Measurements from ENCODE around the gene NUTM1. TPM values are rescaled to one million over a fixed set of nuclear protein-coding genes. Genes with fewer than 3 reads are reported as not detected.

Gene NUTM1
- not detected in 2 replicates for total RNA-seq

GRCh38 chr15:34342737-34343575, at the start of gene NUTM1, which contains the start of gene NOP10:
NUTM1 (plus strand) TSS chr15:34343315; CDS start chr15:34343697, 382 bp downstream.
NOP10 (minus strand) TSS chr15:34343136; CDS start chr15:34343073, 63 bp downstream.
- DNase-seq (ENCODE audit: low read depth in 2 of 2): peak; percentile 96 to 97

- peak; percentile 20 to 53 for DNase-seq (ENCODE audit: low read depth in 2 of 2)
Observed at GRCh38 chr15:34297059-34297458, 46.1 kb upstream of the NUTM1 start.

GRCh38 chr15:34301058-34301457, 42.1 kb upstream of the NUTM1 start:
- no peak for DNase-seq (ENCODE audit: low read depth in 2 of 2)

GRCh38 chr15:34304613-34305012, 38.5 kb upstream of the NUTM1 start:
- peak in 1 of 2 donors; percentile 9 for DNase-seq (ENCODE audit: low read depth in 2 of 2)

- DNase-seq (ENCODE audit: low read depth in 2 of 2): no peak
Observed at GRCh38 chr15:34311563-34311962, 31.6 kb upstream of the NUTM1 start.

GRCh38 chr15:34314491-34315490, 28.3 kb upstream of the NUTM1 start:
- no peak for DNase-seq (ENCODE audit: low read depth in 2 of 2)

- peak; percentile 57 to 83 for DNase-seq (ENCODE audit: low read depth in 2 of 2)
Observed at GRCh38 chr15:34318277-34319079, 24.6 kb upstream of the NUTM1 start.

GRCh38 chr15:34323217-34323616, 19.9 kb upstream of the NUTM1 start:
- no peak for DNase-seq (ENCODE audit: low read depth in 2 of 2)

GRCh38 chr15:34324933-34325332, 18.2 kb upstream of the NUTM1 start:
- no peak for DNase-seq (ENCODE audit: low read depth in 2 of 2)

GRCh38 chr15:34325368-34325767, 17.7 kb upstream of the NUTM1 start:
- no peak for DNase-seq (ENCODE audit: low read depth in 2 of 2)

GRCh38 chr15:34327906-34328305, 15.2 kb upstream of the NUTM1 start:
- DNase-seq (ENCODE audit: low read depth in 2 of 2): peak; percentile 3 to 49

GRCh38 chr15:34329006-34329405, 14.1 kb upstream of the NUTM1 start:
- no peak for DNase-seq (ENCODE audit: low read depth in 2 of 2)

GRCh38 chr15:34330279-34330678, 12.8 kb upstream of the NUTM1 start:
- DNase-seq (ENCODE audit: low read depth in 2 of 2): no peak

GRCh38 chr15:34331809-34332208, 11.3 kb upstream of the NUTM1 start:
- no peak for DNase-seq (ENCODE audit: low read depth in 2 of 2)

GRCh38 chr15:34332553-34333120, 10.5 kb upstream of the NUTM1 start:
- no peak for DNase-seq (ENCODE audit: low read depth in 2 of 2)

GRCh38 chr15:34334672-34335071, 8.4 kb upstream of the NUTM1 start:
- peak in 1 of 2 donors; percentile 4 for DNase-seq (ENCODE audit: low read depth in 2 of 2)

GRCh38 chr15:34335176-34336032, 7.7 kb upstream of the NUTM1 start:
- DNase-seq (ENCODE audit: low read depth in 2 of 2): peak; percentile 61 to 80

GRCh38 chr15:34336231-34336990, 6.7 kb upstream of the NUTM1 start:
- DNase-seq (ENCODE audit: low read depth in 2 of 2): no peak

GRCh38 chr15:34336991-34337556, 6.0 kb upstream of the NUTM1 start:
- DNase-seq (ENCODE audit: low read depth in 2 of 2): peak in 1 of 2 donors; percentile 11
